ENCODE results near the gene TMPRSS15. TPM values are rescaled to one million over a fixed set of nuclear protein-coding genes. Genes with fewer than 3 reads are reported as not detected.

TMPRSS15 gene
- total RNA-seq, 4 donors from 2014 or later: 0.07 TPM; not detected in 3

GRCh38 chr21:18235545-18235944 is 168.0 kb downstream of the TMPRSS15 start:
- Histone ChIP-seq H3K27ac (no peak overlapping the region), H3K36me3 (no peaks in the 10 kb centered on the region), H3K4me1 (no peaks in the 10 kb centered on the region), H3K27me3 (no peaks in the 10 kb centered on the region), H3K4me3 (no peak overlapping the region), H3K9me3 (no peaks in the 10 kb centered on the region)
- TF ChIP-seq CTCF (IDR thresholded peaks at IDR 0.05) (no peak), POLR2A (IDR thresholded peaks at IDR 0.05) (no peak)
- DNase-seq: no peak
- intact Hi-C loops (cut with DNase I; ENCODE audit: low total_unique reads): no loop called here

DNA sequence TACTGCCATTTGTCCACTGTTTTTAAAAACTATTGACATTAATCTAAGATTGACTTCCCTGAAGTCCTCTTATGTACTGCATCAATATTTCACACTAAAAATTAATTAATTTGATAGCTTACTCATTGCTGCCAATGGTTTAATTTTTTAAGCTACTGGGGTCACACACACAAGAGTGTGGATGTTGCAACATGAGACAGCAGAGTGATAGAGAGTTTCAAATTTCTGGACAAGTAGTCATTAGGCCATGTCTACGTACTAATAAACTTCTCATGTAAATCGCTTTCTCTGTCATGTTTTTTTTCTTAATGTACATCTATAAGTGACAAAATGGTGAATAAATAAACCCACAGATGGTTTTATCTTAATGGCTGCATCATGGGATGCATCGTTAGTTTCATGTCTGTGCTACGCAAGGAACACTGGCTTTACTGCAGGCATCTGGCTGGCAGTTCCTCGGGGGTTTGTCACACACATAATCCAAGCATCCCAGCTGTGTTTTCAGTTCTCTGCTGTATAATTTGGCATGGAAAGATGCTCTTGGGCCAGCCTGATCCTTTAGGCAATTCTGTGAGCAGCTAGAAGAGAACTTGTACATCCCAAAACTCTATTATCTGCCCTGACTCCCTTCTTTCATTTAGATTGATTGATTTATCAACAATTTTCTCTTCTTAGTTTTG is 175.4 kb downstream of the TMPRSS15 start:
- DNase-seq: no peak
- H3K27ac ChIP-seq: no peak overlapping the region
- H3K36me3 ChIP-seq: no peaks in the 10 kb centered on the region
- H3K9me3 ChIP-seq: no peaks in the 10 kb centered on the region
- no peak overlapping the region for H3K4me3 ChIP-seq
- intact Hi-C loops (cut with DNase I; ENCODE audit: low total_unique reads): no loop called here
- H3K4me1 ChIP-seq: no peaks in the 10 kb centered on the region
- no peaks in the 10 kb centered on the region for H3K27me3 ChIP-seq
- TF ChIP-seq CTCF (IDR thresholded peaks at IDR 0.05) (no peak), POLR2A (IDR thresholded peaks at IDR 0.05) (no peak)

DNA sequence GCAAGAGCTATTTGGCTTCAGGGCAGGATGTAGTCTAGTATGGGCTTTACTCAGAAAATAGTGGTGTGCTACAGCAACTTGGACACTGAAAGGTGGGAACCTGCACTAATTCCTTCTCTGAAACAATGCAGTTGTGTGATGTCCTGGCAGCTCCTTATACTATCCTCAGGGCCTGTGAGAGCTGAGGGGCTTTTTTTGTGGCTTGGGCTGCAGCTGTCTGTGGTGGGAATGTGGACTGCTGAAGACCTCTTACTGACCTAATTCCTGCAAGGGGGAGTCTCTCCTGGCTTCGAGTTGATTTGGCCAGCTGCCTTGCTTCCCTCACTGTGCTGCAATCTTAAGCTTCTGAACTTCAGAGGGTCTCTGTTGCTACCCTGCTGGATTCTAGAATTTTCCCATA is 181.2 kb downstream of the TMPRSS15 start:
- TF ChIP-seq POLR2A (IDR thresholded peaks at IDR 0.05) (no peak), CTCF (IDR thresholded peaks at IDR 0.05) (no peak)
- intact Hi-C loops (cut with DNase I; ENCODE audit: low total_unique reads): no loop called here
- Histone ChIP-seq H3K4me1 (no peaks in the 10 kb centered on the region), H3K36me3 (no peaks in the 10 kb centered on the region), H3K9me3 (no peaks in the 10 kb centered on the region), H3K4me3 (no peak overlapping the region), H3K27ac (no peak overlapping the region), H3K27me3 (no peaks in the 10 kb centered on the region)
- no peak for DNase-seq

- intact Hi-C loops (cut with DNase I; ENCODE audit: low total_unique reads): no loop called here
- TF ChIP-seq POLR2A (IDR thresholded peaks at IDR 0.05) (no peak), CTCF (IDR thresholded peaks at IDR 0.05) (no peak)
- Histone ChIP-seq H3K27me3 (no peaks in the 10 kb centered on the region), H3K9me3 (no peaks in the 10 kb centered on the region), H3K27ac (no peak overlapping the region), H3K4me1 (no peaks in the 10 kb centered on the region), H3K36me3 (no peaks in the 10 kb centered on the region), H3K4me3 (no peak overlapping the region)
- no peak for DNase-seq
Observed at GRCh38 chr21:18220498-18220897, 183.1 kb downstream of the TMPRSS15 start.

Other genes starting within 250 kb of the TMPRSS15 start
- gene CHODL, start 159.0 kb downstream of the TMPRSS15 start, total RNA-seq: 10 to 100 TPM in 1 of 4 donors, 1 to 10 TPM in 1, under 1 TPM in 2; 0.24 to 69.8 (median 0.86) TPM